Hematopoietic multipotent progenitor cell treated with erythropoietin and hydrocortisone succinate and interleukin-3 and kit ligand, for 15 days (in vitro differentiated cells): ENCODE results near the gene DUSP18.
"Not testable (repeated sequence)": the region's sequence is repeated elsewhere in the genome, so short reads cannot be mapped to it uniquely, and the experiment has no call there.

Experiments used
- DNase-seq: peaks from one replicate; pipeline ENCODE4 v3.0.0-alpha.2; 2015; ENCODE audit warnings: low spot score

Gene DUSP18

GRCh38 chr22:30667494-30668385 is at the start of gene DUSP18:
Gene DUSP18, minus strand, starts transcription at chr22:30667875. Its CDS starts 3,872 bp downstream, at chr22:30664003.
- peak; percentile 95 for DNase-seq

- no peak for DNase-seq
Observed at GRCh38 chr22:30714062-30714461, 46.4 kb upstream of the DUSP18 start.

- DNase-seq, result no peak
Observed at GRCh38 chr22:30712094-30712493, 44.4 kb upstream of the DUSP18 start.

DNA sequence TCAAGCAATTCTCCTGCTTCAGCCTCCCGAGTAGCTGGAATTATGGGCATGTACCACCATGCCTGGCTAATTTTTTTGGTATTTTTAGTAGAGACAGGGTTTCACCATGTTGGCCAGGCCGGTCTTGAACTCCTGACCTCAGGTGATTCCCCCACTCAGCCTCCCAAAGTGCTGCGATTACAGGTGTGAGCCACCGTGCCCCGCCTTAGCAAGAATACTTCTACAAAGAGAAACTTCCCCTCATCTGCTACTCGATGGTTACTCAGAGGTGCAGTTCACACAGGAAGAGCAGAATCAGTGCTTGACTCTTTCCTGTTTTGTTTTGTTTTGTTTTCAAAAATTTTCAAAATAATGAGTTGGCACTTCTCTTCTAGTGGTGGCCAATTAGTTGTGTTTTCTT is 42.3 kb upstream of the DUSP18 start:
- not testable (repeated sequence) for DNase-seq

GRCh38 chr22:30705710-30706651 is 38.3 kb upstream of the DUSP18 start:
- no peak for DNase-seq

DNA sequence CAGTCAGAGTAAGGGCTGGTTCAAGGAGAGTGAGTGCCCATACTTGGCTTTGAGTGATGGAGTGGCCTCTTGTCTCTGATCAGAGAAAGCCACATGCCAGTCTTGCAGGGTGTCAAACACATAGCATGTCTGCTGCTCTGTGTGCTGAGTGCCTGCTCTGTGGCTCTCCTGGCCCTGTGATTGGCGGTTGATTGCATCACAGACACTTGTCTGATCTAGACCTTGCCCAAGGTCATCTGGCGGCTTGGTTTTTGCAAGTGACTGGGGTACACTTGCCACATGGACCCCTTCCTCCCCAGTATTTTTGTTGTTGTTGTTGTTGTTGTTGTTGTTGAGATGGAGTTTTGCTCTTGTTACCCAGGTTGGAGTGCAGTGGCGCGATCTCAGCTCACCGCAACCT is 37.3 kb upstream of the DUSP18 start:
- no peak for DNase-seq

- no peak for DNase-seq
Observed at GRCh38 chr22:30702856-30703255, 35.2 kb upstream of the DUSP18 start.

DNA sequence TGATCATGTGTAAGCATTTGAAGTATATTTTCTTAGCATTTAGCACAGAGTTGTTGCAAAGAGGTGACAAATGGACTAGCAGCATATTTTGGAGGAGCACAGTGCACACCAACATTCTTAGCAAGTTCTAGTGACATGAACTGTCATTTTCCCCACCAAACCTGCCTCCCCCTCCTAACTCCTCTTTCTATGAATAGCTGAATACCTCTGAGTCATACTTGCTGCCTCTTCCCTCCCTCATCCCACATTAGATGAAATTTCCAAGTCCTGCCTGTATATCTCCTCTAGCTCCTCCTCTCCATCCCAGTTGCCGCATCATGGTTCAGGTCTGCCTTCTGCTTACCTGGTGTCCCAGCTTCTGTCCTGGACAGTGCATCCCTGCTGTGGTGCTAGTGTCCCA is 34.2 kb upstream of the DUSP18 start:
- no peak for DNase-seq

DNA sequence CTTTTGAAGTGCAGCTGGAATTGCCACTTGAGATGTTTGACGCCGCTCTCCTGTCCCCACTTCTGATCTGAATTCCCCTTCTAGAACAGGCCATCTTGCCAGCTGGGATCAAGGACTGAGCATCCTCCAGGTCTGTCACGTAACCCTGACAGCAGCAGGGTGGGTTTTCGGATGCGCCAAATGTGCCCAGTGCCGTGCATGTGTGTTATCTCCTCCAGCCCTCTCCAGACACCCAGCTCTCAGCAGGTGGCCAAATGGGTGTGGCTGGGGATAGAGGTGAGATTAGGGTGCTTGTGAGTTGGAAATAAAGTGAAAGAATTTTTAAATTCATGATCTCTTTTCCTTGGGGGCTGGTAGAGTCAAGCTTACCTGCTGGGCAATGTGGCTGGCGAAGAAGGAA is 30.3 kb upstream of the DUSP18 start:
- DNase-seq, result peak; percentile 42

- no peak for DNase-seq
Observed at GRCh38 chr22:30695871-30696655, 28.4 kb upstream of the DUSP18 start.

GRCh38 chr22:30695351-30695851 is 27.7 kb upstream of the DUSP18 start:
- no peak for DNase-seq

GRCh38 chr22:30694640-30695350 is 27.1 kb upstream of the DUSP18 start, which contains the start of gene OSBP2:
Gene OSBP2, plus strand, starts transcription at chr22:30694874. Its CDS starts 36 bp downstream, at chr22:30694910.
- DNase-seq, result no peak

DNA sequence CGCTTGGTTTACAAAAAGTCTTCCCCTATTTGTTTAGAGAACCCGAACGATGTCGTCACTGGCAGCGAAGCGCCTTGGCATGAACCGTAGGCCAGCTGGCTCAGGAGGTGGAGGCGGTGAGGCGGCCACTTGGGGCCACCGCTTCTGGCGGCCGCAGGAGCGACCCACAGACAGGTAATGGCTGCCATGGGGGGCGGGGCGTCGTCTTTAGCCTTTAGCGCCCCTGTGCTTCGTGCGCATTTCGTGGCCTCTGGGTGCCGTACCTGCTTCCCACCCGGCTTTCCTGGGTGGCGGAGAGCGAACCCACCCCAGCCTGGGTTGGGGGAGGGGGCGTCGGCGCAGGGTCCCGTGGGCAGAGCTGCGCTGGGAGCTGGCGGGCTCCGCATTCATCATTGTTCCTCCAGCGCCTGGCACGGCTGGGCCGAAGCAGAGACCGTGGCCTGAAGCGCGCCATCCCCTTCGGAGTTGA is 26.5 kb upstream of the DUSP18 start:
- no peak for DNase-seq

DNA sequence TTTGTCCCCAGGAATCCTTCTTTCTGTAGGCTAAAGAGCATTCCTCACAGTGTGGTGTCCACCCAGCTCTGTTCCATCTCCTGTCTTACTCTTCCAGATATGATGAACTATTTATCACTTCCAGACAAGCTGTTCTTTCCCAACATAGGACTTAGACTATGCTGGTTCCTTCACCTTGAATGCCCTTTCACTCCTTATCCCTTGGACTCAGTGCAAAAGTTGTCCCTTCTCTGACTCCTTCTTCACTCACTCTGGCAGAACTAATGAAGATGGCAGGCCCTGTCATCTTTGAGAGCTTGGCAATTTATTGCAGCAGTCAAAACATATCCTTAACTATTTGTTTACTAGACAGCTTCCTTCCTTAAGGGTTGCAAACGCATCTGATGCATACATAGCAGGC is 23.5 kb upstream of the DUSP18 start:
- no peak for DNase-seq

GRCh38 chr22:30689622-30690021 is 21.9 kb upstream of the DUSP18 start:
- DNase-seq, result no peak

DNA sequence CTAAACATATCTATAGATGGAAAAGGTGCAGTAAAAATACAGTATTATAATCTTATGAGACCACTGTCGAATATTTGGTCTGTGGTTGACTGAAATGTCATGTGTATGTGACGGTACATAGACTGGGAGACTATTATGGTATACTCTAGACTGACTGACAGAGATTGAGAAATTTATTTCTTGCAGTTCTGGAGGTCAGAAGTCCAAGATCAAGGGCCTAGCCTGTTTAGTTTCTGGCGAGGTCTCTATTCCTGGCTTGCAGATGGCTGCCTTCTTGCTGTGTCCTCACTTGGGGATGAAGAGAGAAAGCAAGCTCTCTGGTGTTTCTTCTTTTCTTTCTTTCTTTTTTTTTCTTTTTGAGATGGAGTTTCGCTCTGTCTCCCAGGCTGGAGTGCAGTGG is 19.7 kb upstream of the DUSP18 start:
- no peak for DNase-seq

DNA sequence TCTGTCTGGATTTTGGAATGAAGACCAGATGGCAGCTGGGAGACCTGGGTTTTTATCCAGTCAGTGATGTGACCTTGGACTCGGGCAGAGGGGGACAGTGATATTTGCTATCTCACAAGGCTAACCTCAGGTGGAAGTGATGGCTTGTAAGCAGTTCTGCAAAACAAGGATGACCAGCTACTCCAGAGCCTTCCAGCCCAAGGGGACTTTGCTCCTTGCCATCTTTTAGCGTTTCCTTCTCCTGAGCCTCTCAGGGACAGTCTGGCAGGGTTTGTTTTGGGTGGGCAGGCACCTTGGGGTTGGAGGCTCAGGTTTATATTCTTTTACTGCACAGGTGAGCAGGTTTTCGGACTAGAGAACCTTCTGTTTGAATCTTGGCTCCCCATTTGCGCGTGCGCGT is 17.5 kb upstream of the DUSP18 start:
- DNase-seq, result no peak

DNA sequence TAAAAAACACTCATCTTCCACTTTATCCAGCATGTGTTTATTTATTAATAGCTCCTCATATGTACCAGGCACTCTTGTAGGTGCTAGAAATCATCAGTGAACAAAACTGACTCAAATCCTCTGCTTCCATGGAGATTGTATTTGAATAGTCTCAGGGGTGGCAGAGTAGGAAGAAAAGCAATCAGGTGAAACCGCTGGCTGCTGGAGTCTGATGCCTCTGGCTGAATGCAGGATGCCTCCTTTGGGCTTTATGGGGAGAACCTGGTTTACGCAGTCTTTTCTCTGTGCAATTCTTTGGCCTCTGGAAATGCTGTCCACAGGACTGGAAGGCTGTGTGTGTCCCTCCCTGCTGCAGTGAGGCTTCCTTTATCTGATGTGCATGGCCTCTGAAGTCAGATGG is 14.2 kb upstream of the DUSP18 start:
- DNase-seq, result no peak

DNA sequence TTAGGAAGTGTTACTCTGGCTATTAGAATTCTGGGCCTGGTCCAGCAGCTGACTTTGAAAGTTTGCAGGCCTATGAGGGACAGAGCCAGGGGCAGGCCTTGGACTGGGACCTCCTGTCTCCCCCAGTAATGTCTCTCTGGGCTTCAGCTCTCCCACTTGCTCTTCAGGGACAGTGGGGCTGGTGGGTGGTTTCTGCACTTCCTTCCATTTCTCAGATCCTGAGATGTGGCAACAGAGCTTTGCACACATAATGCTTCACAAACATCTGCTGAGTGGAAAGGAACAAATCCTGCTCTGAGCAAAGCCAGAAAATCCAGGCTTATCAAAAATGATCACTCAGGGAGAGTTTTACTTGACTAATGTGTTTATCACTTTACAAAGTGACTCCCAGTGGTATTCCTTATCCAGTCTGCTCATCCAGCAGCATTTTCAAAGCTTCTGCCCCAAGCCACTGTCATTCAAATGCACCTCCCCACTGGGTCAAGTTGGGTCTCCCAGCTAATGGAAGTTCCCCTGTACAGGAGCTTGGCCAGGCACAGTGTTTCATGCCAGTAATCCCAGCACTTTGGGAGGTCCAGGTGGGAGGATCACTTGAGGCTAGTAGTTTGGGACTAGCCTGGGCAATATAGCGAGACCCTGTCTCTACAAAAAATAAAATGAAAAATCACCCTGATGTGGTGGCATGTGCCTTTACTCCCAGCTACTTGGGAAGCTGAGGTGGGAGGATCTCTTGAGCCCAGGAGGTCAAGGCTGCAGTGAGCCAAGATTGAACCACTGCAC is 13.5 kb upstream of the DUSP18 start:
- no peak for DNase-seq
